Measurements from ENCODE around the gene BSG. TPM values are rescaled to one million over a fixed set of nuclear protein-coding genes. Genes with fewer than 3 reads are reported as not detected.

The BSG gene
- total RNA-seq, 2 donors from 2014 or later = 176 to 264 TPM

DNA sequence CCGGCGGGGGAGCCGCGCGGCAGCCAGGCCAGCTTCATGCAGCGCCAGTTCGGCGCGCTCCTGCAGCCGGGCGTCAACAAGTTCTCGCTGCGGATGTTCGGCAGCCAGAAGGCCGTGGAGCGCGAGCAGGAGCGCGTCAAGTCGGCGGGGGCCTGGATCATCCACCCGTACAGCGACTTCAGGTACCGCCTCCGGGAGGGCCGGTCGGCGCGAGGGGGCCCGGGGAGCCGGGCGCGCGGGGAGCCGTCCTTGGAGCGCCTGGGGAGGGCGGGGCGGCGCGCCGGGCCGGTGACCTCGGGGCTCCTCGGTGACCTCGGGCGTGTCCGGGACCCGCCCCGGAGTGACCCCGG is 18.0 kb downstream of the BSG start:
- Histone ChIP-seq H3K36me3 (replicated peaks in 1 of 2; ENCODE audit: insufficient read depth in 1 of 2, low read depth in 2 of 2) (no peaks in the 10 kb centered on the region), H3K4me1 (peaks cover 29% of the 10 kb centered on the region), H3K27ac (no peak overlapping the region), H3K27me3 (peaks cover 0 to 20% of the 10 kb centered on the region in 2 donors), H3K9me3 (no peaks in the 10 kb centered on the region), H3K4me3 (no peak overlapping the region)
- 1% methylated on average over 23 of the region's 50 CpGs; no CpG with 5 or more reads in 1 of the 2 donors for WGBS, 2 donors
- TF ChIP-seq POLR2A (IDR thresholded peaks at IDR 0.05) = no peak
- TF ChIP-seq, protein P1, sequence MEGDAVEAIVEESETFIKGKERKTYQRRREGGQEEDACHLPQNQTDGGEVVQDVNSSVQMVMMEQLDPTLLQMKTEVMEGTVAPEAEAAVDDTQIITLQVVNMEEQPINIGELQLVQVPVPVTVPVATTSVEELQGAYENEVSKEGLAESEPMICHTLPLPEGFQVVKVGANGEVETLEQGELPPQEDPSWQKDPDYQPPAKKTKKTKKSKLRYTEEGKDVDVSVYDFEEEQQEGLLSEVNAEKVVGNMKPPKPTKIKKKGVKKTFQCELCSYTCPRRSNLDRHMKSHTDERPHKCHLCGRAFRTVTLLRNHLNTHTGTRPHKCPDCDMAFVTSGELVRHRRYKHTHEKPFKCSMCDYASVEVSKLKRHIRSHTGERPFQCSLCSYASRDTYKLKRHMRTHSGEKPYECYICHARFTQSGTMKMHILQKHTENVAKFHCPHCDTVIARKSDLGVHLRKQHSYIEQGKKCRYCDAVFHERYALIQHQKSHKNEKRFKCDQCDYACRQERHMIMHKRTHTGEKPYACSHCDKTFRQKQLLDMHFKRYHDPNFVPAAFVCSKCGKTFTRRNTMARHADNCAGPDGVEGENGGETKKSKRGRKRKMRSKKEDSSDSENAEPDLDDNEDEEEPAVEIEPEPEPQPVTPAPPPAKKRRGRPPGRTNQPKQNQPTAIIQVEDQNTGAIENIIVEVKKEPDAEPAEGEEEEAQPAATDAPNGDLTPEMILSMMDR (IDR thresholded peaks at IDR 0.05) = no peak
- ATAC-seq (no peak), DNase-seq (no peak)
- intact Hi-C loops (cut with DNase I) = no loop called here

DNA sequence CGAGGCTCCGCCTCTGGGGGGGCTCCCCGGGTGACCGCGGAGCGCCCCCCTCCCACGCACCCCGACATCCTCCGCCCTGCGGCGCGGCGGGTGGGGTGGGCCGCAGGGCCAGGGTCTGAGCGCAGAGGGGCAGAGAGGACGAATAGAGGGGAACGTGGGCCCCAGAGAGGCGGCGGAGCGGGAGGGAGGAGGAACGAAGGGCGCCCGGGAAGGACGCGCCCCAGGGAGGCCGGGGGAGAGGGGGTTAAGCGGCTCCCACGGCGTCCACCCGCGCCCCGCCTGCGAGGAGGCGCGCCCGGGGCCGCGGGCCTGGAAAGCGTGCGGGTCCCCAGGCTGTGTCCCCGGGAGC is 18.3 kb downstream of the BSG start:
- H3K36me3 ChIP-seq (replicated peaks in 1 of 2; ENCODE audit: insufficient read depth in 1 of 2, low read depth in 2 of 2) = no peaks in the 10 kb centered on the region
- H3K27me3 ChIP-seq = peaks cover 0 to 20% of the 10 kb centered on the region in 2 donors
- ATAC-seq (no peak), DNase-seq (no peak)
- no peaks in the 10 kb centered on the region for H3K9me3 ChIP-seq
- TF ChIP-seq, protein P1 (IDR thresholded peaks at IDR 0.05) = no peak
- no peak for TF ChIP-seq POLR2A (IDR thresholded peaks at IDR 0.05)
- intact Hi-C loops (cut with DNase I) = no loop called here
- no peak overlapping the region for H3K27ac ChIP-seq
- peaks cover 29% of the 10 kb centered on the region for H3K4me1 ChIP-seq
- 2% methylated on average over 36 of the region's 41 CpGs; no CpG with 5 or more reads in 1 of the 2 donors for WGBS, 2 donors
- H3K4me3 ChIP-seq = no peak overlapping the region

DNA sequence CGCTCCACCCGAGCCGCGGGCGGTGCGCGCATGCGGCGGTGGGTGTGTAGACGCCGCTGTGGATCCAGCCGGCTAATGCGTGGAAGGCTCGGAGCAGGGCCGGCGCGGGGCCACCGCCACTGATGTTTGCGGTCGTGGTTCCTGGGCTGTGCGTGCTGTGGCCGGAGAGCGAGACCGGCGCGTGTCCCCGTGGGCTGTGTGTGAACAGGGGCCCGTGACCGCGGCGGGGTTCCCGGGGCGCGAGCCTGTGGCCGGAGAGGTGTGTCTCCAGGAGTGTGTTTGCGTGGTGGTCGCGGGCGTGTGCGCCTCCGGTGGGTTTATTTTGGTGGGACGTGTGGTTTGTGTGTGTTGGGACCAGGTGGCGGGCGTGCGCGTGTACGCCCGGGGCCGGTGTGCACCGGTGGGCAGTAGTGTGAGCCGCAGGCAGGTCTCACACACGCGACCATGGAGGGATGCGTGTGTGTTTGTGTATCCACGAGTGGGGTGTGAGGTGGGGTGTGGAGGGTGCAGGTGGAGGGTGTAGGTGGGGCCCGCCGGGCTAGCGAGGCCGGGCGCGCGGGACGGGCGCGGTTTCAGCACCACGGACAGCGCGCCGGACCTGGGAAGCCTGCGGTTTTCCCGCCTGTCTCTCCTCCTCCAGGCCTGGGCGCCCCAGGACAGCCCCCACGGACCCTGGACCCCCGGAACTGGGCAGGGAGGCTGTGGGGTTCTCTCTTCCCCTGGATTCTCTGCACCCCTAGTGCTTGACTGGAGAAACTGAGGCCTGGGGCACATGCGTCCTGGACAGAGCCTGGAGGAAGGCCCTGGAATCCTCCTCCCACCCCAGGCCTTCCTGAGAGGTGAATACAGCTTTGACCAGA is 18.9 kb downstream of the BSG start:
- Histone ChIP-seq H3K36me3 (replicated peaks in 1 of 2; ENCODE audit: insufficient read depth in 1 of 2, low read depth in 2 of 2) (no peaks in the 10 kb centered on the region), H3K4me1 (peaks cover 29% of the 10 kb centered on the region), H3K27ac (no peak overlapping the region), H3K9me3 (no peaks in the 10 kb centered on the region), H3K27me3 (peaks cover 0 to 20% of the 10 kb centered on the region in 2 donors), H3K4me3 (no peak overlapping the region)
- WGBS, 2 donors = 4 to 32% methylated on average over 5 to 74 of the region's 75 CpGs
- ATAC-seq = peak; percentile 37
- intact Hi-C loops (cut with DNase I) = no loop called here
- TF ChIP-seq POLR2A (IDR thresholded peaks at IDR 0.05) = no peak
- TF ChIP-seq, protein P1 (IDR thresholded peaks at IDR 0.05) = no peak
- DNase-seq = peak in 1 of 4 donors; percentile 57

DNA sequence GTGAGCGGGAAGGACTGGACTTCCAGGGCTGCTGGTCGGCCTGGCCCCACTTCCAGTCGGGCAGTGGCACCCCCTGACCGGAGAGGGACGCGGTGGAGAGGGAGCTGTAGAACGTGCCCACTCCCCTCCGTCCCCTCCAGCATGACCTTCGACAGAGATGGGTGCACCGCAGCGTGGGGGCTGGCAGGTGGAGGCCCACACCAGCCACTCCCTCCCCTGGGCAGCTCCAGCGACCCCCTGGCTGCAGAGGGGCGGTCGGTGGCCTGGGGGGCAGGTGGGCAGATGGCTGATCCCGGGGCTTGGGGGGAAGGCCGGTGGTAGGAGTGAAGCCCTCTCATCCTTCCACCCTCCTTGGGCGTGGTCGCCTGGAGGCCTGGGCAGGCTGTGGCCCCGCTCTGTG is 19.7 kb downstream of the BSG start:
- ATAC-seq (no peak), DNase-seq (no peak)
- Histone ChIP-seq H3K36me3 (replicated peaks in 1 of 2; ENCODE audit: insufficient read depth in 1 of 2, low read depth in 2 of 2) (no peaks in the 10 kb centered on the region), H3K27ac (no peak overlapping the region), H3K9me3 (no peaks in the 10 kb centered on the region), H3K27me3 (peaks cover 0 to 20% of the 10 kb centered on the region in 2 donors), H3K4me3 (no peak overlapping the region), H3K4me1 (peaks cover 29% of the 10 kb centered on the region)
- intact Hi-C loops (cut with DNase I) = no loop called here
- 63 to 80% methylated on average over 7 to 16 of the region's 19 CpGs for WGBS, 2 donors
- TF ChIP-seq POLR2A (IDR thresholded peaks at IDR 0.05) = no peak
- TF ChIP-seq, protein P1 (IDR thresholded peaks at IDR 0.05) = no peak

DNA sequence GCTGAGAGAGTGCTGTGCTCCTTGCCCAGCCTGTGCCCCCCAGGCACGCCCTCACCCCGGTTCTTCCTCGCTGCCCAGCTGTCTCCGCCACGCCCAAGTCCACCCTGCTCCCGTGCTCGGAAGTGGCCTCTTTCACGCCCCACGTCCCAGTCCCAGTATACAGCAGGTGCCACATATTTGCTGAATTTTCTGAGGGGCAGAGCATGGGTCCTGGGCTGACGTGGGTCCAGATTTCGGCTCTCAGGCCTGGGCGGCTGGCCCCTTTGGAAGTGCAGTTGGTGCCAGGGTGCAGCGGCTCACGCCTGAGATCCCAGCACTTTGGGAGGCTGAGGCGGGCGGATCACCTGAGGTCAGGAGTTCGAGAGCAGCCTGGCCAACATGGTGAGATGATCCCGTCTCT is 20.7 kb downstream of the BSG start:
- WGBS, 2 donors = 74 to 81% methylated on average over 13 to 18 of the region's 18 CpGs
- intact Hi-C loops (cut with DNase I) = no loop called here
- H3K4me3 ChIP-seq = no peak overlapping the region
- no peak for TF ChIP-seq POLR2A (IDR thresholded peaks at IDR 0.05)
- peaks cover 27% of the 10 kb centered on the region for H3K4me1 ChIP-seq
- ATAC-seq = no peak
- H3K27me3 ChIP-seq = peaks cover 0 to 20% of the 10 kb centered on the region in 2 donors
- no peak for DNase-seq
- no peaks in the 10 kb centered on the region for H3K9me3 ChIP-seq
- no peak overlapping the region for H3K27ac ChIP-seq
- H3K36me3 ChIP-seq (replicated peaks in 1 of 2; ENCODE audit: insufficient read depth in 1 of 2, low read depth in 2 of 2) = no peaks in the 10 kb centered on the region
